GM18873 (cell line): Measurements from ENCODE around the gene DEPDC5.
"Not testable (repeated sequence)": the region's sequence is repeated elsewhere in the genome, so short reads cannot be mapped to it uniquely, and the experiment has no call there.

Experiments used
- ATAC-seq: cut with Tn5 transposase; IDR thresholded peaks from one replicate; pipeline ENCODE4 v1.9.1; 2021; ENCODE audit warnings: mild to moderate bottlenecking, moderate library complexity, moderate number of reproducible peaks; ENCODE audit not compliant: unreplicated experiment, low FRiP score

The DEPDC5 gene

GRCh38 chr22:31813898-31814297 is 60.1 kb downstream of the DEPDC5 start:
- not testable (repeated sequence) for ATAC-seq

- no peak for ATAC-seq
These were observed 61.1 kb downstream of the DEPDC5 start for GRCh38 chr22:31814942-31815341.

- ATAC-seq, result not testable (repeated sequence)
These were observed 61.6 kb downstream of the DEPDC5 start for GRCh38 chr22:31815383-31815814.

GRCh38 chr22:31816750-31817149 is 62.9 kb downstream of the DEPDC5 start:
- no peak for ATAC-seq

GRCh38 chr22:31818481-31819392 is 64.9 kb downstream of the DEPDC5 start:
- ATAC-seq, result no peak

- ATAC-seq, result no peak
These were observed 66.8 kb downstream of the DEPDC5 start for GRCh38 chr22:31820655-31821054.

- no peak for ATAC-seq
These were observed 67.8 kb downstream of the DEPDC5 start for GRCh38 chr22:31821572-31821971.

- no peak for ATAC-seq
These were observed 68.7 kb downstream of the DEPDC5 start for GRCh38 chr22:31822523-31822922.

GRCh38 chr22:31825513-31825912 is 71.7 kb downstream of the DEPDC5 start:
- ATAC-seq, result no peak

GRCh38 chr22:31826443-31826842 is 72.6 kb downstream of the DEPDC5 start:
- no peak for ATAC-seq

- no peak for ATAC-seq
These were observed 74.9 kb downstream of the DEPDC5 start for GRCh38 chr22:31828739-31829138.

- ATAC-seq, result no peak
These were observed 75.7 kb downstream of the DEPDC5 start for GRCh38 chr22:31829505-31829904.

GRCh38 chr22:31830721-31831070 is 76.9 kb downstream of the DEPDC5 start:
- no peak for ATAC-seq

GRCh38 chr22:31833930-31834329 is 80.1 kb downstream of the DEPDC5 start:
- no peak for ATAC-seq

- ATAC-seq, result no peak
These were observed 82.2 kb downstream of the DEPDC5 start for GRCh38 chr22:31836010-31836409.

GRCh38 chr22:31838917-31839316 is 85.1 kb downstream of the DEPDC5 start:
- ATAC-seq, result no peak

- ATAC-seq, result no peak
These were observed 86.2 kb downstream of the DEPDC5 start for GRCh38 chr22:31839986-31840385.

GRCh38 chr22:31840585-31840984 is 86.8 kb downstream of the DEPDC5 start:
- ATAC-seq, result no peak

GRCh38 chr22:31841078-31841827 is 87.4 kb downstream of the DEPDC5 start:
- ATAC-seq, result no peak

- ATAC-seq, result no peak
These were observed 89.7 kb downstream of the DEPDC5 start for GRCh38 chr22:31843526-31843925.

- no peak for ATAC-seq
These were observed 91.1 kb downstream of the DEPDC5 start for GRCh38 chr22:31844941-31845340.
